PFSK-1 (cell line): Measurements from ENCODE around the gene ATP13A2.

Source experiments
- POLR2AphosphoS5 ChIP-seq: IDR thresholded peaks from 2 replicates; pipeline ENCODE4 v1.6.1; 2012; ENCODE audit warnings: low read depth, mild to moderate bottlenecking, control low read depth, low read length, moderate library complexity
- TF ChIP-seq, protein P1 (sequence below), 2 experiments: IDR thresholded peaks; 2 replicates each; pipeline versions ENCODE4 v1.6.1 to v1.8.0; 2011 to 2012; ENCODE audit warnings: low read depth in 2 of 2, low read length in 2 of 2, control low read depth in 1 of 2, inconsistent platforms in 1 of 2, mild to moderate bottlenecking in 1 of 2, moderate library complexity in 1 of 2; ENCODE audit not compliant: insufficient read depth in 1 of 2

DNA sequence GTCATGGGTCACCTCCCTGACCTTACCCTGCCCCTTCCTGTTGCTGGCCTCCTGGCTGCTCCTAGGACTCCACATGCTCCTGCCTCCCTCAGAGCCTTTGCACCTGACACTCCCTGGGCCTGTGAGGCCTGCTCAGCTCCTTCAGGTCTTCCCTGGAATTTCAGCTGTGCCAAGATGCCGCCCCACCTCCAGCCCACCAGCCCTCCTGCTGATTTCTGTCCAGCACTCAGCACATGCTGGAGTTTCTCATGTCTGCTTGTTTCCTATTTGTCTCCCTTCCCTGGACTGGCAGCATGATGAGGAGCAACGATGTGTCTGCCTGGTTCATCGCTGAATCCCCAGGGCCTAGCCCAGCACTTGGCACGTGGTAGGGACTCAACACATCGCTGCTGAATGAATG lies 34.4 kb downstream of the ATP13A2 start:
- TF ChIP-seq, protein P1, sequence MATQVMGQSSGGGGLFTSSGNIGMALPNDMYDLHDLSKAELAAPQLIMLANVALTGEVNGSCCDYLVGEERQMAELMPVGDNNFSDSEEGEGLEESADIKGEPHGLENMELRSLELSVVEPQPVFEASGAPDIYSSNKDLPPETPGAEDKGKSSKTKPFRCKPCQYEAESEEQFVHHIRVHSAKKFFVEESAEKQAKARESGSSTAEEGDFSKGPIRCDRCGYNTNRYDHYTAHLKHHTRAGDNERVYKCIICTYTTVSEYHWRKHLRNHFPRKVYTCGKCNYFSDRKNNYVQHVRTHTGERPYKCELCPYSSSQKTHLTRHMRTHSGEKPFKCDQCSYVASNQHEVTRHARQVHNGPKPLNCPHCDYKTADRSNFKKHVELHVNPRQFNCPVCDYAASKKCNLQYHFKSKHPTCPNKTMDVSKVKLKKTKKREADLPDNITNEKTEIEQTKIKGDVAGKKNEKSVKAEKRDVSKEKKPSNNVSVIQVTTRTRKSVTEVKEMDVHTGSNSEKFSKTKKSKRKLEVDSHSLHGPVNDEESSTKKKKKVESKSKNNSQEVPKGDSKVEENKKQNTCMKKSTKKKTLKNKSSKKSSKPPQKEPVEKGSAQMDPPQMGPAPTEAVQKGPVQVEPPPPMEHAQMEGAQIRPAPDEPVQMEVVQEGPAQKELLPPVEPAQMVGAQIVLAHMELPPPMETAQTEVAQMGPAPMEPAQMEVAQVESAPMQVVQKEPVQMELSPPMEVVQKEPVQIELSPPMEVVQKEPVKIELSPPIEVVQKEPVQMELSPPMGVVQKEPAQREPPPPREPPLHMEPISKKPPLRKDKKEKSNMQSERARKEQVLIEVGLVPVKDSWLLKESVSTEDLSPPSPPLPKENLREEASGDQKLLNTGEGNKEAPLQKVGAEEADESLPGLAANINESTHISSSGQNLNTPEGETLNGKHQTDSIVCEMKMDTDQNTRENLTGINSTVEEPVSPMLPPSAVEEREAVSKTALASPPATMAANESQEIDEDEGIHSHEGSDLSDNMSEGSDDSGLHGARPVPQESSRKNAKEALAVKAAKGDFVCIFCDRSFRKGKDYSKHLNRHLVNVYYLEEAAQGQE (IDR thresholded peaks at IDR 0.05; ENCODE audit: insufficient read depth in 1 of 2, low read depth in 2 of 2, low read length in 2 of 2), result no peak
- TF ChIP-seq POLR2AphosphoS5, result no peak
